MM.1S (cell line): Measurements from ENCODE around the gene MAGIX.

Experiments
- DNase-seq: peaks from one replicate; pipeline ENCODE4 v3.0.0-alpha.2; 2015
- H2AFZ ChIP-seq: fragments of 300-600 bp; sonication (generic); 2 replicates; pipeline ENCODE4 v1.6.0; 2016; ENCODE audit warnings: antibody characterized with exemption, low read length
- H3F3A ChIP-seq: fragments of 300-600 bp; sonication (generic); 2 replicates; pipeline ENCODE4 v1.6.1; 2016; ENCODE audit warnings: mild to moderate bottlenecking, antibody characterized with exemption, low read length, moderate library complexity, mixed read lengths; ENCODE audit not compliant: insufficient read depth
- H3K27ac ChIP-seq: fragments of 300-600 bp; sonication (generic); 2 replicates; pipeline ENCODE4 v1.5.1; 2016; ENCODE audit warnings: mild to moderate bottlenecking, low read length
- H3K27me3 ChIP-seq: fragments of 300-600 bp; sonication (generic); replicated peaks from 2 replicates; pipeline ENCODE4 v1.6.0; 2016; ENCODE audit warnings: low read length; ENCODE audit not compliant: insufficient read depth
- H3K36me3 ChIP-seq: fragments of 300-600 bp; sonication (generic); replicated peaks from 2 replicates; pipeline ENCODE4 v1.6.1; 2016; ENCODE audit warnings: mild to moderate bottlenecking, low read length, mixed read lengths; ENCODE audit not compliant: insufficient read depth
- H3K4me1 ChIP-seq: fragments of 300-600 bp; sonication (generic); 2 replicates; pipeline ENCODE4 v1.6.1; 2016; ENCODE audit warnings: low read length, mixed read lengths
- H3K4me2 ChIP-seq: fragments of 300-600 bp; sonication (generic); 2 replicates; pipeline ENCODE4 v1.6.0; 2016; ENCODE audit warnings: low read depth, low read length
- H3K4me3 ChIP-seq: fragments of 300-600 bp; sonication (generic); 2 replicates; pipeline ENCODE4 v1.5.1; 2016; ENCODE audit warnings: low read length, mixed read lengths
- H3K79me2 ChIP-seq: fragments of 300-600 bp; sonication (generic); 2 replicates; pipeline ENCODE4 v1.6.1; 2016; ENCODE audit warnings: mixed run types, low read length, mixed read lengths
- H3K9ac ChIP-seq: fragments of 300-600 bp; sonication (generic); 2 replicates; pipeline ENCODE4 v1.6.1; 2016; ENCODE audit warnings: low read length, mixed read lengths
- H3K9me2 ChIP-seq: fragments of 300-600 bp; sonication (generic); replicated peaks from 2 replicates; pipeline ENCODE4 v1.6.1; 2016; ENCODE audit warnings: mild to moderate bottlenecking, low read length, mixed read lengths; ENCODE audit not compliant: insufficient read depth
- H3K9me3 ChIP-seq: fragments of 300-600 bp; sonication (generic); replicated peaks from 2 replicates; pipeline ENCODE4 v1.6.1; 2016; ENCODE audit warnings: mild to moderate bottlenecking, low read length, mixed read lengths; ENCODE audit not compliant: insufficient read depth
- H4K20me1 ChIP-seq: fragments of 300-600 bp; sonication (generic); 2 replicates; pipeline ENCODE4 v1.6.1; 2016; ENCODE audit warnings: mild to moderate bottlenecking, low read length, moderate library complexity, mixed read lengths; ENCODE audit not compliant: insufficient read depth
- CTCF ChIP-seq: fragments of 300-600 bp; sonication (generic); IDR thresholded peaks from 2 replicates; pipeline ENCODE4 v1.5.1; 2016; ENCODE audit warnings: antibody characterized with exemption, low read length, mixed read lengths
- EZH2 ChIP-seq: fragments of 300-600 bp; sonication (generic); optimal IDR thresholded peaks from 2 replicates; pipeline ENCODE3; 2017; ENCODE audit warnings: low read depth, mild to moderate bottlenecking, antibody characterized with exemption, low read length, mixed read lengths
- EZH2phosphoT487 ChIP-seq: fragments of 300-600 bp; sonication (generic); IDR thresholded peaks from 2 replicates; pipeline ENCODE4 v1.6.1; 2018; ENCODE audit warnings: antibody characterized with exemption, low read length

MAGIX gene

DNA sequence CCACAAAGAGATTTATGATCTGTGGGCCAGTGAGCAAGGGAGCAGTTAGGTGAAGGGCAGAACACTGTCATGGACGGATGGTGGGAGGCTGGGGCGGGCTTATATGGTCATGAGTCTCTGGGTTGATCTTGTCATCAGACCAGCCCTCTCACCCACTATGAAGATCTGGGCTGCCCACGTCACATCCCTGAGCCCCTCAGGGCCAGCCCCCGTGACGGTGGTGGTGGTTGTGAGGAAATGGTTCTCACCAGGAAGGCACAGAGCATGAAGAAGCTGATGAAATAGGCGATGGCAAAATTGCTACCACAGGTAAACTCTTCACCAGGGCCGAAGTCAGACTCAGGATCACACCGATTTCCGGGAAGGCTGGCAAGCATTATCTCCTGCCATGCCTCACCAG, 48.5 kb downstream of the MAGIX start:
- Histone ChIP-seq H3K79me2 (no peaks in the 10 kb centered on the region), H3K27ac (no peak overlapping the region), H3K9ac (no peak overlapping the region), H3F3A (no peaks in the 10 kb centered on the region), H3K36me3 (no peaks in the 10 kb centered on the region), H3K9me3 (no peaks in the 10 kb centered on the region), H3K4me1 (no peaks in the 10 kb centered on the region), H3K4me3 (no peak overlapping the region), H3K4me2 (no peak overlapping the region), H4K20me1 (no peaks in the 10 kb centered on the region), H3K27me3 (no peaks in the 10 kb centered on the region), H2AFZ (no peak overlapping the region), H3K9me2 (no peaks in the 10 kb centered on the region)
- DNase-seq: no peak
- TF ChIP-seq EZH2 (no peak), CTCF (no peak), EZH2phosphoT487 (no peak)

GRCh38 chrX:49212209-49212608, 49.7 kb downstream of the MAGIX start:
- Histone ChIP-seq H3K27ac (no peak overlapping the region), H4K20me1 (no peaks in the 10 kb centered on the region), H3K9ac (no peak overlapping the region), H3K4me1 (no peaks in the 10 kb centered on the region), H3F3A (no peaks in the 10 kb centered on the region), H3K36me3 (no peaks in the 10 kb centered on the region), H3K4me2 (no peak overlapping the region), H3K9me2 (no peaks in the 10 kb centered on the region), H2AFZ (no peak overlapping the region), H3K79me2 (no peaks in the 10 kb centered on the region), H3K27me3 (no peaks in the 10 kb centered on the region), H3K9me3 (no peaks in the 10 kb centered on the region), H3K4me3 (no peak overlapping the region)
- no peak for TF ChIP-seq EZH2phosphoT487
- no peak for TF ChIP-seq EZH2
- no peak for DNase-seq

DNA sequence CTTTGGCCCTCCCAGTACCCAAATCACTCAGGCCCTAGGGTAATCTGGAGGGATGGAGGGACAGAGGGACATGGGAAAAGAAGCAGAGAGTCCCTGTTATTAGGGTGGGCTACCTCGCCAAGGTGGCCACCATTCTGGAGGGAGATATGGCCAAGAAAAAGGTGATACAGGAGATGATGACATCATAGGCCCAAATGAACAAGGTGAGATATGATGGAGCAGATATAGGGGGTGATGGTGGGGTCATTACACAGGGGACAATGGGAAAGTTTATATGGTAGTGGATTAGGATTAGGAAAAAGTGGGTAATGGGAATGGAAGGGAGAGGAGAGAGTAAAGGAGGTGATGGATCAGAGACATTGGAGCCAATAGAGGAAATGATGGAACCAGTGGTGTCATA, 50.3 kb downstream of the MAGIX start:
- Histone ChIP-seq H3K4me2 (no peak overlapping the region), H3K4me1 (no peaks in the 10 kb centered on the region), H3K27me3 (no peaks in the 10 kb centered on the region), H3K4me3 (no peak overlapping the region), H3K36me3 (no peaks in the 10 kb centered on the region), H4K20me1 (no peaks in the 10 kb centered on the region), H3K9me2 (no peaks in the 10 kb centered on the region), H3K9me3 (no peaks in the 10 kb centered on the region), H3K27ac (no peak overlapping the region), H2AFZ (no peak overlapping the region), H3K9ac (no peak overlapping the region), H3F3A (no peaks in the 10 kb centered on the region), H3K79me2 (no peaks in the 10 kb centered on the region)
- TF ChIP-seq EZH2phosphoT487: no peak
- no peak for DNase-seq

DNA sequence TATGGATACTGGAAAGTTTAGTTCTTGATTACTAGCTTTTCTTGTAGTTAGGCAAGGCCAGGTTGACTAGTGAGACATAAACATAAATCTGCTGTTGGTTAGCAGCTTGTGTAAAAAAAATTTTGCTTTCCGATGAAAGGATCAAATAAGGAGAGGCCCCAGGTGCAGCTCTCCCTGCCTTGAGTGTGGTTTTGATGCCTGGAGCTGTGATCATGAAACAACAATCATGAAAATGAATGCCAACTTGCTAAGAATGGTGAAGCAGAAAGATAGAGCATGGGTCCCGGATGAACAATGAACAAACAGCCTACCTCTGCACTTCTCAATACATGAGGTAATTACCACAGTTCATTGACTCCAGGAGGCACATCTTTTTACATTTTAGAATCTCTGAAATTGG, 51.9 kb downstream of the MAGIX start:
- H3K4me2 ChIP-seq: no peak overlapping the region

More for the DNA sequence above, 51.9 kb downstream of the MAGIX start:
- Histone ChIP-seq H3K27me3 (no peaks in the 10 kb centered on the region), H3K9me3 (no peaks in the 10 kb centered on the region), H3K79me2 (no peaks in the 10 kb centered on the region), H3K27ac (no peak overlapping the region), H3K4me3 (no peak overlapping the region), H3K36me3 (no peaks in the 10 kb centered on the region), H3K9me2 (no peaks in the 10 kb centered on the region), H2AFZ (no peak overlapping the region), H3K4me1 (no peaks in the 10 kb centered on the region), H3K9ac (no peak overlapping the region), H4K20me1 (no peaks in the 10 kb centered on the region), H3F3A (no peaks in the 10 kb centered on the region)
- DNase-seq: no peak
- no peak for TF ChIP-seq CTCF
- TF ChIP-seq EZH2: no peak
- TF ChIP-seq EZH2phosphoT487: no peak
